ENCODE measurements around the gene RBMS1.

RBMS1 gene

GRCh38 chr2:160275656-160276055 lies 218.0 kb downstream of the RBMS1 start:
- DNase-seq (ENCODE audit: low read depth): no peak

DNA sequence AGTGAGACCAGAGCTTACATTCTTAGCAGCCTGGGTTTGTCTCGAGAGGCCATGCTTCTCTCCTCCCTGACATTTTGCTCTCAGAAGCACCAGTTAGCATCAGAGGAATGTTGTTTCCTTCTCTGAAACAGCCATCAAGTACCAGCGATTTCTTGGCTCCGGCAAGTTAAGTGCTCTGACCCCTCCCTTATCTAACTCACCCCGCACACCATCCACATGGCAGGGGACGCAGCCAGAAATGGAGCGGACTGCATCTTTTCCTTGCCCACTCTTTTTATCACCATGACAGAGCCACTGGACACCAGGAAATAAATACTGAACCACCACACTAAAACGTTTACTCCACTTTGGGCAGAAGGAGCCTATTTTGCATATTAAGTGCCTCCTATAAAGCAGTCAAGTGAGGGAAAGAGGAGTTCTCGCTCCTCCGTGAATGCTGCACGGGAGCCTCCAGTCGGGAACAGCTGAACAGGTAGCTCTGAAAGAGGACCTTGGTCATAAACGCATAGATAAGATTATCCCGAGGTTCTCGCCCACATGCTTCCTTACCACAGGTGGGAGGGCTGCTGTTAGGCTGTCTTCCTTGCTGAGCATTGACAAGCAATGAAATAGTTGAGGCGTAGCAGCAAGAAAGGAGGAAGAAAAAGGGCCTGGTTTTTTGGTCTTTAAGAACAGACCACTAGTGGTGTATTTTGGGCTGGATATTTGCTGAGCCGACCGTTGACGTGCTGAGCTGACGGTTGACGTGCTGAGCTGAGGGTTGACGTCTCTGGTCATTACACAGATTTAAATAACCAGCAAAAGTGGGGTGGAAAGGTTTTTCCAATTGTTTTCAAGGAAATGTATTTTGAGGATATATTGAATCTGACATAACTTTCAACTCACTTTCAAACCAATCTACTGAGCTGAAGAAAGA lies 222.2 kb downstream of the RBMS1 start:
- no peak for DNase-seq (ENCODE audit: low read depth)

- no peak for DNase-seq (ENCODE audit: low read depth)
These were observed 223.0 kb downstream of the RBMS1 start for GRCh38 chr2:160270571-160271113.

- peak; percentile 59 for DNase-seq (ENCODE audit: low read depth)
These were observed 223.6 kb downstream of the RBMS1 start for GRCh38 chr2:160269803-160270570.

DNA sequence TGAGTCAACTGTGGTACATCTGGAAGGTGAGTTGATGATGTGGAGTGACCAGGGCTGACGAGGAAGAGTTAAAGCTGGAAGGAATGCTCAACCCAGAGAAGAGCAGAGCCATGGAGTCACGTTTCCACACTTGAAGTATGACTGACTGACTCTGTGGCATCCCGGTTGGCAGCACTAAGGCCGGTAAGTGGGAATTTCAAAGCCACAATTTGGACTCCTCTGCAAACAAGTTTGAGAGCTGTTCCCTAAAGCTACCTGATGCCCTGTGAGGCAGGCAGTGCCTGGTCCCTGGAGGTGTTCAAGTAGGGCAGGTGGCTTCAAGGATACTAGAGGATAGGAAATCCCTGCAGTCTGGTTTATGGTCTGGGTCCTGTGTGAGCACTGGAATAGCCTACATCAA lies 224.2 kb downstream of the RBMS1 start:
- DNase-seq (ENCODE audit: low read depth): no peak

GRCh38 chr2:160268151-160268781 lies 225.3 kb downstream of the RBMS1 start:
- no peak for DNase-seq (ENCODE audit: low read depth)

DNA sequence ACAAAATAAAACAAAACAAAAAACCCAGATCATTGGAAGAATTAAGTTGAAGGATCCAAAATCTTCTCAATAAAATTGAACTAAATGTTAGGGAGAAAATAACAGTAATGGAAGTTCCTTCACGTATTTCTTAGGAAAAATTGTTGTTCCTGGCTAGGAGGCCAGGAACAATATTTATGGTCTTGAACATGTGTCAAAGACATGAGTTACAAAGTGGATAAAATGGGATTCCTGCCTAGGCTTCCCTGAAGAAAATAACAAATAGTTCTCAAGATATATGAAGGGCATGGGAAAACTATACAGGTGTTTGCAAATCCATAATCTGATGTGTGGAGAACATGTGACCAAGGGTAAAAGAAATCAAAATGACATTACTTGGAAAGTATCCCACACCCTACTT lies 225.9 kb downstream of the RBMS1 start:
- DNase-seq (ENCODE audit: low read depth): no peak

- no peak for DNase-seq (ENCODE audit: low read depth)
These were observed 226.6 kb downstream of the RBMS1 start for GRCh38 chr2:160267022-160267421.

DNA sequence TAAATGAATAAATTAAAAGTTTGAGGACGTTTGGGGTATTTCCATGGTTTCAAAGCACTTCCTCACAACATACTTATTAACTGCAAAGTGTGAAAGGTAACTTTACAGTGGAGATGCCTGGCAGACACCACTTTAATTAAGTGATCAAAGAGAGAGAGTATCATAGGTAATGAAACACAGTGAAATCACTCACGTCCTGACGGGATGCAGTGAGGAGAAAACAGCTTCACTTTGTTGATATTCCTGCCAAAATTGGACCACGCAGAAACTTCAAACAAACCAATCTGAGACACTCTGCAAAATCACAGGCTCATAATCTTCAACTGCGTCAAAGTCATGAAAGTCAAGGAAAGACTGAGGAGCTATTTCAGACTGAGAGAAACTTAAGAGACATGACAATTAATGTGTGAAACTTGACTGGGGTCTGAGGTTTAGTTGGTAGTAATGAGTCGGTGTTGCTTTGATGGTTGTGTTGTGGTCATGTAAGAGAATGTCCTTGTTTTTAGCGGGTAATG lies 227.5 kb downstream of the RBMS1 start:
- no peak for DNase-seq (ENCODE audit: low read depth)

DNA sequence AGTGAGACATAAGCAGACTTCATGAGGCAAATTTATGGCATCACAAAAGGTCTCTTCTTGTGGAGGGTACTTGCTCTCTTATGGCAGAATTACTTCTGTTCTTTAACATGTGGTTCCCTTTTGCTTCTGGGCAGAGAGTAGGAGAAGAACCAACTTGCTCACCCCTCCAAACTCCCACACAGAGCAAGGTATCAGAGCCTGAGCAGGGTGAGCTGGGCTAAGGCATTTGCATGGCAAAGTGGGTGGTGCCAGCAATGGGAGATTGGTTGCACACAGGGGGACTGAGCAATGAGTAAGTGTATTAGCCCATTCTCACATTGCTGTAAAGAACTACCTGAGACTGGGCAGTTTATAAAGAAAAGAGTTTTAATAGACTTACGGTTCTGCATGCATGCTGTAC lies 229.3 kb downstream of the RBMS1 start:
- no peak for DNase-seq (ENCODE audit: low read depth)

DNA sequence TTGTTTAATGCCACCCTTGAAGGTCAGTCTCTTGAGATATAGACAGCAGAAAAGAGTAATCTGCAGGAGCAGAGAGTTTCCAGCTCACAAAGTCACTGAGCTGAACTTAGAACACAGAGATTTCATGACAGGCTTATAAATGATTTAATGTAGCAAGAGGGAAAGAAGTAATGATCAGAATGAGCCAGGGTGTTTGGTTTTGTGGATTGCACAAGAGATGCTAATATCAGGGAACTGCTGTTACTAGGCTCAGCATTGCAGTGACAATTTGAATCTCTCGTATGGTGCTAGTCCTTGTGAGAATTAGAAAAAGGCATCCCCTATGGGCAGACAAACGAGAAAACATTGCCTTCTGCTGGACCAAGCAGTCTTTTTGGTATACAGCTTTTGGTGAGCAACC lies 231.9 kb downstream of the RBMS1 start:
- no peak for DNase-seq (ENCODE audit: low read depth)

GRCh38 chr2:160258492-160258805 lies 235.2 kb downstream of the RBMS1 start:
- no peak for DNase-seq (ENCODE audit: low read depth)

DNA sequence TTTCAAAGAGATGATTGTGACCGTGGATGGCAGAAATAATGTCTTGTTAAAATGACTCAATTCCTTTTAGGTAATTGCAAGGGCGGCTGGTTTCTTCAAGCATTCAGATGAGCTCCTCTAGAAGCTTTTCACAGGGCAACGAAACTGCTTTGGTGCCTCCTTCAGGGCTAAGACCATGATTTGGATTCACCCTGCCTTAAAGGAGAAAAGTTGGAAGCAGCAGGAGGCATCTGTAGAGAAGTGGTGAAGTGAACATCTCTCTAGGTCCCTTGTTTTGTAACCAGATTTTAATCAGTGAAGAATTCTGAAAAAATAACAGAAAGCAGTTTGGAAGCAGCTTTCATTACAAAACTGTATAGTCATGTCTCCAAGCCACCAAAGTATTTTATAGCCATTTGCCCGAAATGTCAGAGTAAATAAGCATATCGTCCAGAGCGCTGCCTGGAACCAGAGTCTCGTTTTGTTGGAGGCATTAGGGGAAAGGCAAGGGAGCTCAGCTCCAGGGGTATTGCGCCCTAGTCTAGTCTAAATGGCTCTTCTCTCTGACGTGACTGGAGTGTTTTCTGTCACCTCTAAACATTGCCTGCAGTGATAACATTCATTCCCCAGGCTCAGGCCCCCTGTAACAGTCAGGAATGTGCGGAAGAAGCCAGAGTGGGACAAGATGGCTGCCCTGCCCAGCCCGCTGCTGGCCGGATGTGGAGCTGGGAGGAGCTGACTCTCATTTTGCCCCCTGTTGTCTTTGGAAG lies 235.7 kb downstream of the RBMS1 start:
- DNase-seq (ENCODE audit: low read depth): no peak

GRCh38 chr2:160257041-160257742 lies 236.4 kb downstream of the RBMS1 start:
- no peak for DNase-seq (ENCODE audit: low read depth)

DNA sequence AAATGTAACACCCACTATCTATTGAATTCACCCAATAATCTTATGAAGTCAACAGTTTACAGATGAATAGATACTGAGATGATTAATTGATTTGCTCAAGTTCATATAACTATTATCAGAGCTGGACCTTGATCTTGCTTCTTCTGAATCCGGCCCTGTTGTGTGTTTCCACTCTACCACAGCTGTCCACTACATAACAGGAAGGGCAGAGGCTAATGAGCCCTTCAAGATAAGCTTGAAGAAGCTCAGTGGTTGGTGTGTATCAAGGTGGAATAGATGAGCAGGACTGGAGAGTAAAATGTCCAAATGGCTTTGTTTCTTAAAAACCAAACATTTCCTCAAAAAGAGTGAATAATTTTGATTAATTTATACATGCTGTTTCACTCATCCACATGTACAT lies 237.1 kb downstream of the RBMS1 start:
- no peak for DNase-seq (ENCODE audit: low read depth)

- DNase-seq (ENCODE audit: low read depth): no peak
These were observed 238.2 kb downstream of the RBMS1 start for GRCh38 chr2:160255408-160255807.

DNA sequence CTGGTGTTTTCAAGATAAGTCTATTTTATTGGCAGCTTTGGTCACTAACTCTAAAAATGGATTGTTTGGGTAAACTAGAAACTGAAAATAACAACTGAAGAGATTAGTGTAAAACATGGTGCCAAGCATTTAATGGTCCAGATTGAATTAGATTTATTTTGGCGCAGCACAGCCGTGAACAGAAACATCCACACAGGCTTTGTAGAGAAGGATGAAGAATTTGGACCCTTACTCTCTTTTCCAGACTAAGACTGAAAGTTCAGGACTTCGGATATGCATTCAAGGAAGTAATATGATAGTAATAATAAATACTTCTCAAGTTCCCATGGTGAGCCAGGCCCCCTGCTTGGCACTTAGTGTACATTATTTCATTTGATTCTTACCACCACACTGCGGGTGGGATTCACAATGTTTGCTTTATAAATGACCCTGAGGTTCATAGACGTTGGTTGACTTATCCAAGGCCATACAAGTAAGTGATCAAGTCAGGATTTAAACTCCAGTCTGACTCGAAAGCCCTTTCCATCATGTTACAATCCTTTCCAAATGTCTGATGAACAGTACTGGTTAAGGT lies 239.3 kb downstream of the RBMS1 start:
- no peak for DNase-seq (ENCODE audit: low read depth)

DNA sequence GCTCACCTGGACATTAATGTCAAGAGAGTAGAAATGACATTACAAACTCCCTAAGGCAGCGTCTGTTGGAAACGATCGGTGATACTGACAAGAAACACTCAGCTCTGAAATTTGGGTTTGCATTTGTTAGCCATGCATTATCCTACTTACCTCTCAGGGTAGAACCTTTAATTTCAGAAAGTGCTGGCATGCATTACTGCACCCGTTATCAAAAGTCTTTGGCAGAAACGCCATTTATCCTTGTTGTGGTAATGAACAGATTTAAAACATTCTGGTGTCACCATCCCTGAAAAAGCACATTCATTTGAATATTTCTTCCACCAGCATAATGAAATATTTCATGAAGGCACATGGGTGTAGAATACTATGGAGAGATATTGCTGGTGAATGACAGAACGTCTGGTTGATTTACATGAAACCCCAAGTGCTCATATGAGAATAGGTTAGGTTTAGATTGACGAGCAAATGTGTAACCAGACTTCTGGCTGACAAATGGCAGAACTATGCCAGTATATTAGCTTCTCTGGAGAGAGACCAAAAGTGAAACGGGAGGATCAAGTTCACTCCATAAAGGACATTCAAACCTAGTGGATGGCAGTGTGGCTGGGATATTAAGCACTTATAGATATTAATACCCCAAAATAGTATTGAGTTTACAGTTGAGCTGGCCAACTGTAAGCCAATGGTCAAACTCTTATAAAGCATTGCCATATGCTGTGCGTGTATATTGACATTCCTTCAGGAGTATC lies 240.0 kb downstream of the RBMS1 start:
- no peak for DNase-seq (ENCODE audit: low read depth)

DNA sequence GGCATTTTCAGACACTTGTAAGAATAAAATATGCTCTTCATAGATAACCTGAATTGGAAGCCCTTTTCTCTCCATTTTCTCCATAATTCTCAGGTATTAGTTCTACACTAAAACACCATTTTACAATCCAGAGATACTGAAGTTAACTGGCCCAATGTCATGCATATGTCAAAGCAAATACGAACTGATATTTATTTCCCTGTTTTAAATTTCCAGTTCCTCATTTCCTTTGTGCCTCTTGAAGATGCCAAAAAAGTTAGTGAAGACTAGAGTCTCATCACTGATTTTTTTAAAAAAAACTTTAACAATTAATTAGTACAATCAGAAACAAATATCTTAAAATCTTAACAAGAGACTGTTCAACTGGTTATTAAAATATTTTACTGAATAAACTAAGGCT lies 240.7 kb downstream of the RBMS1 start:
- DNase-seq (ENCODE audit: low read depth): no peak

GRCh38 chr2:160252278-160252887 lies 241.2 kb downstream of the RBMS1 start:
- no peak for DNase-seq (ENCODE audit: low read depth)

All from activated T-helper 9 cell treated with anti-CD3 and anti-CD28 coated beads, Interleukin-2, amount 50 U/mL, for 16 hours (primary cell).